Heart left ventricle (tissue), 13 donors: ENCODE results near the gene M6PR.

Experiments
- CTCF ChIP-seq, 12 donors: fragments of 200-600 bp; sonication (generic) in 4 of 12; IDR thresholded peaks; one replicate each; pipeline versions ENCODE4 v1.5.0 to v1.8.0; 2018 to 2022; ENCODE audit warnings: antibody characterized with exemption in 12 of 12, mild to moderate bottlenecking in 5 of 12
- POLR2A ChIP-seq, 2 donors: fragments of 450-650 bp; IDR thresholded peaks; one replicate each; pipeline ENCODE4 v1.6.1; 2017; ENCODE audit warnings: antibody characterized with exemption in 2 of 2, mild to moderate bottlenecking in 2 of 2, moderate library complexity in 2 of 2
- donor health status: ischemic (EF 13 %, LVEDD 7.1; RV severe dilation, severe dysfunction).
- donor health status: DM: no; HTN: yes; CAD: no.
- donor health status: DM: no; HTN: no; CAD: no.
- donor health status: ischemic (EF 25% LVEDD 6.9; RV normal size, moderate dysfunction).
- donor health status: ischemic (EF 25% LVEDD 5.7; RV mildly dilated, moderate dysfunction).
- donor health status: ischemic (EF 35%, LVEDD 5.7; RV mildly dilated, moderate dysfunction).
- donor health status: nonischemic (EF 11% LVEDD 7.7; RV severe dilation, severe dysfunction).
- donor health status: DM: yes; HTN: yes; CAD: no.
- donor health status: PGD.
- donor health status: ischemic (EF 29% LVEDD 5.4; RV normal size, mild dysfunction).
- donor health status: nonischemic (EF 23%, LVEDD 6.1; RV moderate dilation, normal function).

GRCh38 chr12:8980137-8980536 is 30.7 kb upstream of the M6PR start:
- no peak for TF ChIP-seq CTCF (IDR thresholded peaks at IDR 0.05)
- no peak for TF ChIP-seq POLR2A (IDR thresholded peaks at IDR 0.05)
